ENCODE measurements around the gene SERINC2.

DNA sequence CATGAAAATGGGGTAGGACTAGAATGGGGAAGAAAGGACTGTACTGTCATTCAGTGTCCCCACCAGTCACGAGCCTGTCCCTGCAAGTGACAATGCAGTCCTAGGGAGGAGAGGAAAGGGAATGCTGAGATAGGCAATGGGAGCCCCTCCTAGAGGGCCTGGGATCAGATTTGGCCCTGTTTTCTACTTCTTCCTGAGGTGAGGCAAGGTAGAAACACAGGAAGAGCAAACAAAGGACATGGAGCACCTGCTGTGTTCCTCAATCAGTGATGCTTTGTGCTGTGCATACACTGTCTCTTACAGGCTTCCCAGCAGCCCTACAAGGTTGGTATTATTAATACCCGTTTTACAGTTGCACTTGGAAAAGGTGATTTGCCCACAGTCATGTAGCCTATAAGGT lies 46.2 kb upstream of the SERINC2 start:
- TF ChIP-seq POLR2A (IDR thresholded peaks at IDR 0.05; ENCODE audit: borderline replicate concordance, extremely low read depth, insufficient read depth, insufficient read length) (no peak), POLR2AphosphoS5 (IDR thresholded peaks at IDR 0.05; ENCODE audit: low read depth, low read length) (no peak), EGR1 (IDR thresholded peaks at IDR 0.05; ENCODE audit: low read depth) (no peak), JUND (IDR thresholded peaks at IDR 0.05) (no peak), EZH2 (IDR thresholded peaks at IDR 0.05) (no peak), RAD21 (IDR thresholded peaks at IDR 0.05; ENCODE audit: low read depth) (no peak), CEBPB (IDR thresholded peaks at IDR 0.05; ENCODE audit: low read depth) (no peak)
- TF ChIP-seq, protein P1, sequence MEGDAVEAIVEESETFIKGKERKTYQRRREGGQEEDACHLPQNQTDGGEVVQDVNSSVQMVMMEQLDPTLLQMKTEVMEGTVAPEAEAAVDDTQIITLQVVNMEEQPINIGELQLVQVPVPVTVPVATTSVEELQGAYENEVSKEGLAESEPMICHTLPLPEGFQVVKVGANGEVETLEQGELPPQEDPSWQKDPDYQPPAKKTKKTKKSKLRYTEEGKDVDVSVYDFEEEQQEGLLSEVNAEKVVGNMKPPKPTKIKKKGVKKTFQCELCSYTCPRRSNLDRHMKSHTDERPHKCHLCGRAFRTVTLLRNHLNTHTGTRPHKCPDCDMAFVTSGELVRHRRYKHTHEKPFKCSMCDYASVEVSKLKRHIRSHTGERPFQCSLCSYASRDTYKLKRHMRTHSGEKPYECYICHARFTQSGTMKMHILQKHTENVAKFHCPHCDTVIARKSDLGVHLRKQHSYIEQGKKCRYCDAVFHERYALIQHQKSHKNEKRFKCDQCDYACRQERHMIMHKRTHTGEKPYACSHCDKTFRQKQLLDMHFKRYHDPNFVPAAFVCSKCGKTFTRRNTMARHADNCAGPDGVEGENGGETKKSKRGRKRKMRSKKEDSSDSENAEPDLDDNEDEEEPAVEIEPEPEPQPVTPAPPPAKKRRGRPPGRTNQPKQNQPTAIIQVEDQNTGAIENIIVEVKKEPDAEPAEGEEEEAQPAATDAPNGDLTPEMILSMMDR (IDR thresholded peaks at IDR 0.05 in 2 of 3, conservative IDR thresholded peaks at IDR 0.05 in 1 of 3; ENCODE audit: borderline replicate concordance in 1 of 3, insufficient read depth in 1 of 3, low read depth in 2 of 3, low read length in 2 of 3) = no peak
- TF ChIP-seq, protein P2, sequence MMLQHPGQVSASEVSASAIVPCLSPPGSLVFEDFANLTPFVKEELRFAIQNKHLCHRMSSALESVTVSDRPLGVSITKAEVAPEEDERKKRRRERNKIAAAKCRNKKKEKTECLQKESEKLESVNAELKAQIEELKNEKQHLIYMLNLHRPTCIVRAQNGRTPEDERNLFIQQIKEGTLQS (IDR thresholded peaks at IDR 0.05) = no peak
- TF ChIP-seq, protein P3, sequence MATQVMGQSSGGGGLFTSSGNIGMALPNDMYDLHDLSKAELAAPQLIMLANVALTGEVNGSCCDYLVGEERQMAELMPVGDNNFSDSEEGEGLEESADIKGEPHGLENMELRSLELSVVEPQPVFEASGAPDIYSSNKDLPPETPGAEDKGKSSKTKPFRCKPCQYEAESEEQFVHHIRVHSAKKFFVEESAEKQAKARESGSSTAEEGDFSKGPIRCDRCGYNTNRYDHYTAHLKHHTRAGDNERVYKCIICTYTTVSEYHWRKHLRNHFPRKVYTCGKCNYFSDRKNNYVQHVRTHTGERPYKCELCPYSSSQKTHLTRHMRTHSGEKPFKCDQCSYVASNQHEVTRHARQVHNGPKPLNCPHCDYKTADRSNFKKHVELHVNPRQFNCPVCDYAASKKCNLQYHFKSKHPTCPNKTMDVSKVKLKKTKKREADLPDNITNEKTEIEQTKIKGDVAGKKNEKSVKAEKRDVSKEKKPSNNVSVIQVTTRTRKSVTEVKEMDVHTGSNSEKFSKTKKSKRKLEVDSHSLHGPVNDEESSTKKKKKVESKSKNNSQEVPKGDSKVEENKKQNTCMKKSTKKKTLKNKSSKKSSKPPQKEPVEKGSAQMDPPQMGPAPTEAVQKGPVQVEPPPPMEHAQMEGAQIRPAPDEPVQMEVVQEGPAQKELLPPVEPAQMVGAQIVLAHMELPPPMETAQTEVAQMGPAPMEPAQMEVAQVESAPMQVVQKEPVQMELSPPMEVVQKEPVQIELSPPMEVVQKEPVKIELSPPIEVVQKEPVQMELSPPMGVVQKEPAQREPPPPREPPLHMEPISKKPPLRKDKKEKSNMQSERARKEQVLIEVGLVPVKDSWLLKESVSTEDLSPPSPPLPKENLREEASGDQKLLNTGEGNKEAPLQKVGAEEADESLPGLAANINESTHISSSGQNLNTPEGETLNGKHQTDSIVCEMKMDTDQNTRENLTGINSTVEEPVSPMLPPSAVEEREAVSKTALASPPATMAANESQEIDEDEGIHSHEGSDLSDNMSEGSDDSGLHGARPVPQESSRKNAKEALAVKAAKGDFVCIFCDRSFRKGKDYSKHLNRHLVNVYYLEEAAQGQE (IDR thresholded peaks at IDR 0.05; ENCODE audit: low read depth) = no peak
- TF ChIP-seq, protein P4, sequence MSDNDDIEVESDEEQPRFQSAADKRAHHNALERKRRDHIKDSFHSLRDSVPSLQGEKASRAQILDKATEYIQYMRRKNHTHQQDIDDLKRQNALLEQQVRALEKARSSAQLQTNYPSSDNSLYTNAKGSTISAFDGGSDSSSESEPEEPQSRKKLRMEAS (IDR thresholded peaks at IDR 0.05) = no peak

Measured in HCT116 (cell line).